Measurements from ENCODE around the gene PPL. TPM values are rescaled to one million over a fixed set of nuclear protein-coding genes. Genes with fewer than 3 reads are reported as not detected.
A peak's percentile ranks its signal among the peaks of the same experiment; 100 is the strongest.

Gene PPL
- total and polyA plus RNA-seq, 7 experiments from 2014 or later = 0.15 to 0.47 TPM; not detected in 5

DNA sequence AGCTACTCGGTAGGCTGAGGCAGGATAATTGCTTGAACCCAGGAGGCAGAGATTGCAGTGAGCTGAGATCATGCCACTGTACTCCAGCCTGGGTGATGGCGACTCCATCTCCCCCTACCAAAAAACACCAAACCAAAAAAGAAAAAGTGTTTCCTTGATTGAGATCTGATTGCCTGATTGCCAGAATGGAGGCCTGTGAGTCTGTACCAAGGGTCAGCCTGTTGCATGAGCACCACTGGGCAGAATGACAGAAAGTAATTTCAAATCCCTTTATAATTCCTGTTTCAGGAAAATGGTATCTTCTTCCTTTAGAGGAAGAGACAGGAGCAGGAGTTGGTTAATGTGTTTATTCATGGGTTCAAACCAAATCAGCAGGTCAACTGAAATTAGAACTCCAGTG, 81.1 kb downstream of the PPL start:
- no peak for DNase-seq
- peaks cover 0 to 3% (median 0%) of the 10 kb centered on the region in 11 donors for H3K9me3 Mint-ChIP-seq
- ATAC-seq = no peak
- intact Hi-C loops (cut with micrococcal nuclease) = no loop called here
- Histone ChIP-seq H3K4me1 (ENCODE audit: control insufficient read depth in 2 of 2, insufficient read depth in 2 of 2, low read length in 2 of 2) (peaks cover under 1 to 7% of the 10 kb centered on the region in 2 donors), H3K4me3 (ENCODE audit: low read length) (no peak overlapping the region), H3K9me3 (ENCODE audit: control insufficient read depth in 2 of 3, low read length in 3 of 3) (no peaks in the 10 kb centered on the region), H3K36me3 (ENCODE audit: control insufficient read depth in 2 of 3, insufficient read depth in 3 of 3, low read length in 3 of 3) (peaks cover 22 to 71% (median 25%) of the 10 kb centered on the region in 3 experiments), H3K27ac (ENCODE audit: low read depth, low read length) (no peak overlapping the region), H3K27me3 (ENCODE audit: control insufficient read depth in 2 of 2, insufficient read depth in 2 of 2, low read length in 2 of 2) (no peaks in the 10 kb centered on the region)
- H3K27me3 Mint-ChIP-seq = no peaks in the 10 kb centered on the region
- CTCF ChIA-PET = no interaction called here
- no peak overlapping the region for H3K27ac Mint-ChIP-seq
- POLR2A ChIA-PET = no interaction called here
- H3K4me1 Mint-ChIP-seq = peaks cover 14 to 21% (median 19%) of the 10 kb centered on the region in 7 donors
- no peak overlapping the region for H3K4me3 Mint-ChIP-seq
- peaks cover 15 to 40% (median 21%) of the 10 kb centered on the region in 5 donors for H3K36me3 Mint-ChIP-seq

DNA sequence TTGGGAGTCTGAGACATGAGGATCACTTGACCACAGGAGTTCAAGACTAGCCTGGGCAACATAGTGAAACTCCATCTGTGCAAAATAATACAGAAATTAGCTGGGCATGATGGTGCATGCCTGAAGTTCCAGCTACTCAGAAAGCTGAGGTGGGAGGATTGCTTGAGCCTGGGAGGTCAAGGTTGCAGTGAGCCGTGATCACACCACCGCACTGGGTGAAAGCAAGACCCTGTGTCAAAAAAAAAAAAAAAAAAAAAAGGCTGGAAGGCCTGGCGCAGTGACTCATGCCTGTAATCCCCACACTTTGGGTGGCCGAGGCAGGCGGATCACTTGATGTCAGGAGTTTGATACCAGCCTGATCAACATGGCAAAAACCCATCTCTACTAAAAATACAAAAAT, 81.6 kb downstream of the PPL start:
- no peak overlapping the region for H3K27ac ChIP-seq (ENCODE audit: low read depth, low read length)
- H3K27ac Mint-ChIP-seq = no peak overlapping the region
- no peak overlapping the region for H3K4me3 Mint-ChIP-seq
- DNase-seq = no peak
- intact Hi-C loops (cut with micrococcal nuclease) = no loop called here
- peaks cover 5 to 7% of the 10 kb centered on the region in 2 donors for H3K4me1 ChIP-seq (ENCODE audit: control insufficient read depth in 2 of 2, insufficient read depth in 2 of 2, low read length in 2 of 2)
- peaks cover 20 to 67% (median 22%) of the 10 kb centered on the region in 3 experiments for H3K36me3 ChIP-seq (ENCODE audit: control insufficient read depth in 2 of 3, insufficient read depth in 3 of 3, low read length in 3 of 3)
- H3K4me3 ChIP-seq (ENCODE audit: low read length) = no peak overlapping the region
- CTCF ChIA-PET = no interaction called here
- no peak for ATAC-seq
- peaks cover 17 to 25% (median 20%) of the 10 kb centered on the region in 7 donors for H3K4me1 Mint-ChIP-seq
- POLR2A ChIA-PET = no interaction called here
- no peaks in the 10 kb centered on the region for H3K9me3 ChIP-seq (ENCODE audit: control insufficient read depth in 2 of 3, low read length in 3 of 3)
- no peaks in the 10 kb centered on the region for H3K27me3 ChIP-seq (ENCODE audit: control insufficient read depth in 2 of 2, insufficient read depth in 2 of 2, low read length in 2 of 2)
- peaks cover 0 to 3% (median 0%) of the 10 kb centered on the region in 11 donors for H3K9me3 Mint-ChIP-seq
- H3K36me3 Mint-ChIP-seq = peaks cover 13 to 36% (median 19%) of the 10 kb centered on the region in 5 donors
- H3K27me3 Mint-ChIP-seq = no peaks in the 10 kb centered on the region

DNA sequence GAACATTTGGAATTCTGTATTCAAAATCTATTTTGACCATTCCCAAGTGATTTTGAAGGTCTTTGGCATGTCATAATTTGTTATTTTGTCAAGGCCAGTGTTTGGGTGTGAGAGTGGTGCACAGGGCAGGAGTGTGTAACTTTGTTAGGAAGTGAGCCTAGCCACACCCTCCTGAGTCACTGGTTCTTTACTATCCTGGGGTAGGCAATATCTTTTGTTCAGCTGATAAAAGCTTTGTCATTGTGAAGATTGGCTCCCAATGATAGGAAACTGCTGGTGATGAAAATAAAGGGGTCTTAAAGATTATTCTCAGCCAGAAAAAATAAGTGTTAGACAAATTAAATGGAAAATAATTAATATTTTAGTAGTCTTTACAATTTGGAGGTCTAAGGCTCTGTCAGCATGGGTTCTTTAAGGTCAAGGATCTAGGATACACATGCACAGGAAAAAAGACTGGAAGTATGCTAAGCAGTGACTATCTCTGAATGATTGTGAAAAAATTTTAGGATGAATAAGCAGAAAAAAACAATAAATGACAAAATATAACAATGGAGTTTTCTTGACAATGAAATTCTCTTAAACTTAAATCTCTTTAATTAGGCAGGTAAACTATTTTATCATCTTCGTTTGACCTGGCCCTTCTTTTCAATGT, 84.6 kb downstream of the PPL start:
- CTCF ChIA-PET = no interaction called here
- peak overlapping the region in 1 of 9 donors; percentile 9 for H3K27ac Mint-ChIP-seq

DNA sequence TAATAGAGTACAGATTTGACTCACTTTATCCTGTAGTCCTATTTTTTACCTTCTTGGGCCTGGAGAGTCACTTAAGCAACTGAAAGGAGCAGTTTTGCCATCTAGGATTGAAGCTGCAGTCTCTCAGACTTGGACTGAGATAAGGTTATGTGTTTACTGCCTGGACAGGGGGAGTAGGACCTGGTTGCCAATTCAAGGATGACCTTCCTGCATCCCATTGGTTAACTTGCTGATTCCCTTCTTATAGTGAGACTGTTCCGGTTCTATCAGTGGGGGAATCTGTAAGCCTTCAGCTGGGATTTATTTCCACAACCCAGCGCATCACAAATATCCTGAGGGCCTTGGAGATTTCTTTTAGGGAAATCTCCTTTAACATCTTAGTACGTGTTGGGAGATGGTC, 86.7 kb downstream of the PPL start:
- Mint-ChIP-seq H3K27ac (peak overlapping the region in 4 of 9 donors; percentile 5 to 64 (median 52)), H3K9me3 (peaks cover 0 to 2% (median 0%) of the 10 kb centered on the region in 11 donors), H3K4me3 (peak overlapping the region; percentile 21 to 96 (median 55)), H3K4me1 (peaks cover 48 to 56% (median 53%) of the 10 kb centered on the region in 7 donors), H3K27me3 (no peaks in the 10 kb centered on the region), H3K36me3 (peaks cover 0 to 16% (median 5%) of the 10 kb centered on the region in 5 donors)
- DNase-seq (no peak), ATAC-seq (no peak)
- POLR2A ChIA-PET = interaction anchor here (1.0 kb wide), 1 partner anchor 13 kb away, joined by 3 read pairs; no protein-coding TSS in a partner anchor
- H3K4me3 ChIP-seq (ENCODE audit: low read length) = no peak overlapping the region
- H3K9me3 ChIP-seq (ENCODE audit: control insufficient read depth in 2 of 3, low read length in 3 of 3) = no peaks in the 10 kb centered on the region
- no peak overlapping the region for H3K27ac ChIP-seq (ENCODE audit: low read depth, low read length)
- CTCF ChIA-PET = interaction anchor here (0.6 kb wide), 1 partner anchor 883 kb away, joined by 3 read pairs; no protein-coding TSS in a partner anchor
- peaks cover 0 to 31% (median 4%) of the 10 kb centered on the region in 3 experiments for H3K36me3 ChIP-seq (ENCODE audit: control insufficient read depth in 2 of 3, insufficient read depth in 3 of 3, low read length in 3 of 3)
- intact Hi-C loops (cut with micrococcal nuclease) = no loop called here
- peaks cover 30 to 33% of the 10 kb centered on the region in 2 donors for H3K4me1 ChIP-seq (ENCODE audit: control insufficient read depth in 2 of 2, insufficient read depth in 2 of 2, low read length in 2 of 2)
- no peaks in the 10 kb centered on the region for H3K27me3 ChIP-seq (ENCODE audit: control insufficient read depth in 2 of 2, insufficient read depth in 2 of 2, low read length in 2 of 2)

More for the DNA sequence above, 84.6 kb downstream of the PPL start:
- Histone ChIP-seq H3K9me3 (ENCODE audit: control insufficient read depth in 2 of 3, low read length in 3 of 3) (no peaks in the 10 kb centered on the region), H3K4me1 (ENCODE audit: control insufficient read depth in 2 of 2, insufficient read depth in 2 of 2, low read length in 2 of 2) (peaks cover 20 to 21% of the 10 kb centered on the region in 2 donors), H3K36me3 (ENCODE audit: control insufficient read depth in 2 of 3, insufficient read depth in 3 of 3, low read length in 3 of 3) (peaks cover 0 to 37% (median 1%) of the 10 kb centered on the region in 3 experiments), H3K27me3 (ENCODE audit: control insufficient read depth in 2 of 2, insufficient read depth in 2 of 2, low read length in 2 of 2) (no peaks in the 10 kb centered on the region), H3K27ac (ENCODE audit: low read depth, low read length) (no peak overlapping the region), H3K4me3 (ENCODE audit: low read length) (no peak overlapping the region)
- ATAC-seq = no peak
- Mint-ChIP-seq H3K4me3 (no peak overlapping the region), H3K9me3 (peaks cover 0 to 2% (median 0%) of the 10 kb centered on the region in 11 donors), H3K36me3 (peaks cover 0 to 9% (median 5%) of the 10 kb centered on the region in 5 donors), H3K27me3 (no peaks in the 10 kb centered on the region), H3K4me1 (peaks cover 37 to 49% (median 41%) of the 10 kb centered on the region in 7 donors)
- POLR2A ChIA-PET = no interaction called here
- intact Hi-C loops (cut with micrococcal nuclease) = no loop called here
- no peak for DNase-seq

DNA sequence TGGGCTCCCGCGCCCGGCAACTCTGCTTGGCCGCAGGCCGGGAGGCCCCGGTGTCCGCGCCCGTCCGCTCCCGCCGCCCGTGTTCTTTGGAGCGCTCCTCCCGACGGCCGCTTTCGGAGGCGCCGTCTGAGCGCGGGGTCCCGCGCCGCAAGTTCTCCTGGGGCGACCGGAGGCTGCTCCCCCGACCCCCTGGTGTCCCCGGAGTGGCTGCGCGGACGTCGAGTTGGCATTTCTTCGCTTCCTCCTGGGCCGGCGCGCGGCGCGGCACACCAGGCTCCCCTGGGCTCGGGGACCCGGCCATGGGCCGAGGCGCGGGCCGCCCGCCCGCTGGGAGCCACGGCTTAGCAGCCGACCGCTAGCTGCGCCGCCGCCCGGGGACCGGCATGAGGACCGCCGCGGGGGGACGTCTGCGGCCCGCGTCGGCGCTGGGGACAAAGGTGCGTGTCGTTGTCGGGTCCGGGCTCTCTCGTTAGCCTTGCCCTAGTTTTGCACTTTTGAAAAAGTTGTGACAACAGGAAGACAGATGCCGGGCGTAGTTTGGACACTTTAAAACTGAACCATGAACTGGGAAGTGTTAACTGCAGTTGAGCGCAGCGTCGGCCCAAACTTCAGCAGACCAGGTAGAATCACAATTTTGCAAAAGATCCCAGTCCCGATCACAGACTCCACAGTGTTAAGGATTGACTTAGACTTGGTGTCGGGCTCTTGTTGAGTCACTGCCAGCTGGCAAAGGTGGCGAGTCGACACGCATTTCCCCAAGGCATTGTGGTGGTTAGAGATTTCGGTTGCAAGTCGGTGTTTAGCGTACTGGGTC, 89.0 kb downstream of the PPL start:
- Histone ChIP-seq H3K9me3 (ENCODE audit: control insufficient read depth in 2 of 3, low read length in 3 of 3) (no peaks in the 10 kb centered on the region), H3K4me3 (ENCODE audit: low read length) (peak overlapping the region; percentile 46), H3K4me1 (ENCODE audit: control insufficient read depth in 2 of 2, insufficient read depth in 2 of 2, low read length in 2 of 2) (peaks cover 30 to 38% of the 10 kb centered on the region in 2 donors), H3K27ac (ENCODE audit: low read depth, low read length) (peak overlapping the region; percentile 99), H3K27me3 (ENCODE audit: control insufficient read depth in 2 of 2, insufficient read depth in 2 of 2, low read length in 2 of 2) (no peaks in the 10 kb centered on the region), H3K36me3 (ENCODE audit: control insufficient read depth in 2 of 3, insufficient read depth in 3 of 3, low read length in 3 of 3) (peaks cover 8 to 27% (median 13%) of the 10 kb centered on the region in 3 experiments)
- peak; percentile 14 for ATAC-seq
- ChIA-PET CTCF (interaction anchor here (0.7 kb wide), 1 partner anchor 358 kb away, joined by 3 read pairs; no protein-coding TSS in a partner anchor), POLR2A (interaction anchor here (0.6 to 2.8 kb wide), 4 partner anchors 9 to 113 kb away, joined by 3 to 24 read pairs (median 8); partner anchors contain the start of genes ANKS3, DNAAF8 and ROGDI)
- Mint-ChIP-seq H3K36me3 (peaks cover 0 to 19% (median 0%) of the 10 kb centered on the region in 5 donors), H3K4me1 (peaks cover 54 to 68% (median 58%) of the 10 kb centered on the region in 7 donors), H3K27me3 (no peaks in the 10 kb centered on the region), H3K27ac (peak overlapping the region; percentile 56 to 89 (median 71)), H3K4me3 (peak overlapping the region; percentile 86 to 96 (median 90)), H3K9me3 (peaks cover 0 to 2% (median 0%) of the 10 kb centered on the region in 11 donors)
- intact Hi-C loops (cut with micrococcal nuclease) = loop anchor here (1.0 to 5.0 kb wide), 16 partner anchors 46 to 421 kb away; partner anchors contain the start of genes ANKS3 (in 2 of the 2), DNAAF8 (in 2 of the 2), EEF2KMT (in 2 of the 2) and MGRN1 (in 2 of the 2)
- peak in 6 of 9 donors; percentile 18 to 35 (median 27) for DNase-seq
